Measurements from ENCODE around the gene ENOX1.

DNA sequence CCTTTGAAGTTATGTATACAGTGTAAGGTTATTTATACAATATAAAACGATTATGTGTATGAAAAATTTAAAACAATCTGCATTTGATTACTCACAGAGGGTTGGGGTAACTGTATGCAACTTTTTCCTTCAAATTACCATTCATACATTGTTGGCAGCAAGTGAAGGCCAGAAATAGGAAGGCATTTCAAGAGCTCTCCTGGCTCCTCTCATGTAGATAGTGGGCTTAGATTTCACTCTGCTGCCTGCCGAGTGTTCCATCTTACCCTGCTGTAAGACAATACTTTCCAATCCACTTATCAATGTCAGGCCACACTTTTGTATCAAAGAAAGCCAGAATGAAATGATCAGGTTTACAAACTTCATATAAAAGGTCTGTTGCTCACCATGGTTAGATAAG lies 518.1 kb downstream of the ENOX1 start:
- TF ChIP-seq TCF7 (CRISPR knock-in tag; IDR thresholded peaks at IDR 0.05; ENCODE audit: low read depth) (no peak), ESRRA (CRISPR knock-in tag; IDR thresholded peaks at IDR 0.05; ENCODE audit: borderline replicate concordance) (no peak), EMX1 (CRISPR knock-in tag; IDR thresholded peaks at IDR 0.05) (no peak), SP1 (CRISPR knock-in tag; conservative IDR thresholded peaks at IDR 0.05) (no peak), CREB1 (CRISPR knock-in tag; IDR thresholded peaks at IDR 0.05) (no peak)
- TF ChIP-seq, protein P1, sequence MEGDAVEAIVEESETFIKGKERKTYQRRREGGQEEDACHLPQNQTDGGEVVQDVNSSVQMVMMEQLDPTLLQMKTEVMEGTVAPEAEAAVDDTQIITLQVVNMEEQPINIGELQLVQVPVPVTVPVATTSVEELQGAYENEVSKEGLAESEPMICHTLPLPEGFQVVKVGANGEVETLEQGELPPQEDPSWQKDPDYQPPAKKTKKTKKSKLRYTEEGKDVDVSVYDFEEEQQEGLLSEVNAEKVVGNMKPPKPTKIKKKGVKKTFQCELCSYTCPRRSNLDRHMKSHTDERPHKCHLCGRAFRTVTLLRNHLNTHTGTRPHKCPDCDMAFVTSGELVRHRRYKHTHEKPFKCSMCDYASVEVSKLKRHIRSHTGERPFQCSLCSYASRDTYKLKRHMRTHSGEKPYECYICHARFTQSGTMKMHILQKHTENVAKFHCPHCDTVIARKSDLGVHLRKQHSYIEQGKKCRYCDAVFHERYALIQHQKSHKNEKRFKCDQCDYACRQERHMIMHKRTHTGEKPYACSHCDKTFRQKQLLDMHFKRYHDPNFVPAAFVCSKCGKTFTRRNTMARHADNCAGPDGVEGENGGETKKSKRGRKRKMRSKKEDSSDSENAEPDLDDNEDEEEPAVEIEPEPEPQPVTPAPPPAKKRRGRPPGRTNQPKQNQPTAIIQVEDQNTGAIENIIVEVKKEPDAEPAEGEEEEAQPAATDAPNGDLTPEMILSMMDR (IDR thresholded peaks at IDR 0.05), result no peak
- TF ChIP-seq, protein P2, sequence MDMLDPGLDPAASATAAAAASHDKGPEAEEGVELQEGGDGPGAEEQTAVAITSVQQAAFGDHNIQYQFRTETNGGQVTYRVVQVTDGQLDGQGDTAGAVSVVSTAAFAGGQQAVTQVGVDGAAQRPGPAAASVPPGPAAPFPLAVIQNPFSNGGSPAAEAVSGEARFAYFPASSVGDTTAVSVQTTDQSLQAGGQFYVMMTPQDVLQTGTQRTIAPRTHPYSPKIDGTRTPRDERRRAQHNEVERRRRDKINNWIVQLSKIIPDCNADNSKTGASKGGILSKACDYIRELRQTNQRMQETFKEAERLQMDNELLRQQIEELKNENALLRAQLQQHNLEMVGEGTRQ (CRISPR knock-in tag; IDR thresholded peaks at IDR 0.05), result no peak
- TF ChIP-seq, protein P3, sequence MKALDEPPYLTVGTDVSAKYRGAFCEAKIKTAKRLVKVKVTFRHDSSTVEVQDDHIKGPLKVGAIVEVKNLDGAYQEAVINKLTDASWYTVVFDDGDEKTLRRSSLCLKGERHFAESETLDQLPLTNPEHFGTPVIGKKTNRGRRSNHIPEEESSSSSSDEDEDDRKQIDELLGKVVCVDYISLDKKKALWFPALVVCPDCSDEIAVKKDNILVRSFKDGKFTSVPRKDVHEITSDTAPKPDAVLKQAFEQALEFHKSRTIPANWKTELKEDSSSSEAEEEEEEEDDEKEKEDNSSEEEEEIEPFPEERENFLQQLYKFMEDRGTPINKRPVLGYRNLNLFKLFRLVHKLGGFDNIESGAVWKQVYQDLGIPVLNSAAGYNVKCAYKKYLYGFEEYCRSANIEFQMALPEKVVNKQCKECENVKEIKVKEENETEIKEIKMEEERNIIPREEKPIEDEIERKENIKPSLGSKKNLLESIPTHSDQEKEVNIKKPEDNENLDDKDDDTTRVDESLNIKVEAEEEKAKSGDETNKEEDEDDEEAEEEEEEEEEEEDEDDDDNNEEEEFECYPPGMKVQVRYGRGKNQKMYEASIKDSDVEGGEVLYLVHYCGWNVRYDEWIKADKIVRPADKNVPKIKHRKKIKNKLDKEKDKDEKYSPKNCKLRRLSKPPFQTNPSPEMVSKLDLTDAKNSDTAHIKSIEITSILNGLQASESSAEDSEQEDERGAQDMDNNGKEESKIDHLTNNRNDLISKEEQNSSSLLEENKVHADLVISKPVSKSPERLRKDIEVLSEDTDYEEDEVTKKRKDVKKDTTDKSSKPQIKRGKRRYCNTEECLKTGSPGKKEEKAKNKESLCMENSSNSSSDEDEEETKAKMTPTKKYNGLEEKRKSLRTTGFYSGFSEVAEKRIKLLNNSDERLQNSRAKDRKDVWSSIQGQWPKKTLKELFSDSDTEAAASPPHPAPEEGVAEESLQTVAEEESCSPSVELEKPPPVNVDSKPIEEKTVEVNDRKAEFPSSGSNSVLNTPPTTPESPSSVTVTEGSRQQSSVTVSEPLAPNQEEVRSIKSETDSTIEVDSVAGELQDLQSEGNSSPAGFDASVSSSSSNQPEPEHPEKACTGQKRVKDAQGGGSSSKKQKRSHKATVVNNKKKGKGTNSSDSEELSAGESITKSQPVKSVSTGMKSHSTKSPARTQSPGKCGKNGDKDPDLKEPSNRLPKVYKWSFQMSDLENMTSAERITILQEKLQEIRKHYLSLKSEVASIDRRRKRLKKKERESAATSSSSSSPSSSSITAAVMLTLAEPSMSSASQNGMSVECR (CRISPR knock-in tag; IDR thresholded peaks at IDR 0.05; ENCODE audit: borderline replicate concordance), result no peak
